Fibroblast of villous mesenchyme (primary cell): ENCODE results near the gene MYO7B. TPM values are rescaled to one million over a fixed set of nuclear protein-coding genes. Genes with fewer than 3 reads are reported as not detected.

ENCODE experiments used
- DNase-seq: peaks from one replicate; pipeline ENCODE4 v3.0.0-alpha.2; 2010; ENCODE audit warnings: low read depth
- H3K4me3 ChIP-seq: 2 replicates; pipeline ENCODE4 v1.5.1; 2011; ENCODE audit warnings: low read depth, mild to moderate bottlenecking, low read length
- CTCF ChIP-seq: IDR thresholded peaks from 2 replicates; pipeline ENCODE4 v1.5.1; 2012; ENCODE audit warnings: low read depth, mild to moderate bottlenecking, low read length; ENCODE audit not compliant: insufficient read depth
- total RNA-seq: library from RNA; depleted of rRNA; stranded (reverse); fragments of >200 nt; gene quantifications from 2 replicates; pipeline ENCODE4 v1.2.3, GENCODE V29; 2012

MYO7B gene
- total RNA-seq, 1 donor: 0.86 TPM

- no peak for DNase-seq
- TF ChIP-seq CTCF: no peak
- no peak overlapping the region for H3K4me3 ChIP-seq
Observed at GRCh38 chr2:127575941-127576432, 40.5 kb downstream of the MYO7B start.

DNA sequence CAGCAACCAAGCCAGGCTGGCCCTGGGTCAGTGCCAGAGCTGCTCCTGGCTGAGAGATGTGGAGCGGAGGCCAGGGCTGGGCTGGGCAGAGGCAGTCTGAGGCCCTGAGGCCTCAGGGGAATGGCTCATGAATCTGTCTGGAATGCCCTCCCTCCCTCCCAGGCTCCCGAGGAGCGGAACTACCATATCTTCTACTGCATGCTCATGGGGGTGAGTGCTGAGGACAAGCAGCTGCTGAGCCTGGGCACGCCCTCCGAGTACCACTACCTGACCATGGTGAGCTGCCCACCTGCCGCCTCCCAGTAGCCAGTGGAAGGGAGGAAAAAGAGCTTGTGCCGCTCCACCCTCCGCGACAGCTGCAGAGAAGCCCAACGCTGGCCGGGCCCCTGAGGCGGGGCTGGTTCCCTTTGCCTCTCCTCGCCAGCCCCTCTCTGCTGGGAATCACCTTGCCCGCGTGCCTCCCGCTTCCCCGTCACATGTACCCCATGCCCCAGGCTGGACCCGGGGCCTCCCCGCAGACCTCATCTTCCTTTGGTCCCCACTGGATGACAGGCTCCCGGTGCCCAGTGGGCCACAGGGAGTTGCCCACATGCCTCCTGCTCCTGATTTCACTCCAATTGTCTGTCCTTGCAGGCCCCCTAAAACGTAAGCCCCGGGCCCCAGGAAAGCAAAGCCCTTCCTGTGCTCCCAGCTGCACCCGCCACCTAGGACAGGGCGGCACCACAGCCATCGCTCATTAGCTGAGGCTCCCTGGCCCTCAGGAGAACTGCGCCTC, 41.1 kb downstream of the MYO7B start:
- no peak overlapping the region for H3K4me3 ChIP-seq
- DNase-seq: peak; percentile 54
- no peak for TF ChIP-seq CTCF

DNA sequence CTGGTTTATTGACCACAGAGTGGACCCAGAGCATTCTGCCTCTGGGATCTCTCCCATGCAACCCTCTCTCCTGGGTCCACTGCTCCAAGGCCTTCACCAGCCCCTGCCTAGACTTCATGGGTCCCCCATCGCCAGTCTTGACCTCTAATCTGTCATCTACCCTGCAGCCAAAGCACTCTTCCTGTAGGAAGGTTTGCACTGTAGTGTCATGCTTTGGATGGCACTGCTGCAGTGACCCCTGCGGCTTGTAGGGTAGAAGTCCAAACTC, 41.7 kb downstream of the MYO7B start:
- no peak for DNase-seq
- TF ChIP-seq CTCF: no peak
- H3K4me3 ChIP-seq: no peak overlapping the region

GRCh38 chr2:127577503-127577902, 42.0 kb downstream of the MYO7B start:
- no peak for TF ChIP-seq CTCF
- H3K4me3 ChIP-seq: no peak overlapping the region
- DNase-seq: no peak

- DNase-seq: no peak
- no peak for TF ChIP-seq CTCF
- no peak overlapping the region for H3K4me3 ChIP-seq
Observed at GRCh38 chr2:127577973-127578372, 42.5 kb downstream of the MYO7B start.

DNA sequence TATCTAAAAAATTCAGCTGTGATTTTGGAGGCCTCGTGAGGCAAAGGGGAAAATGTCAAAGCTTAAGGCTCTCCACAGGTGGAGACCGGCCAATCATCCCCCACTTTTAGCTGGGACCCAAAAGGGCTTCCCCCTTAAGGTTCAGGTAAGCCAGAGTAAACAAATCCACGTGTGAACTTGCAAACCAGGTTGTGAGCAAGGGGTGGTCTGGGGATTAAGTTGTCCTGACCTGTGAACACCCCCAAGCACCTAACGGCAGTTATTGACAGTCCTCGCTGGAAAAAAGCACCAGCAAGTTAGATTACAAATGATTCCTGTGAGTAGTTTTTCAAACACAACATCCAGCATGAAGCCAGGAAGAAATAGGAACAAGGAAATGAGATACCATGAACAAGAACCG, 42.9 kb downstream of the MYO7B start:
- DNase-seq: no peak
- H3K4me3 ChIP-seq: no peak overlapping the region
- TF ChIP-seq CTCF: no peak

DNA sequence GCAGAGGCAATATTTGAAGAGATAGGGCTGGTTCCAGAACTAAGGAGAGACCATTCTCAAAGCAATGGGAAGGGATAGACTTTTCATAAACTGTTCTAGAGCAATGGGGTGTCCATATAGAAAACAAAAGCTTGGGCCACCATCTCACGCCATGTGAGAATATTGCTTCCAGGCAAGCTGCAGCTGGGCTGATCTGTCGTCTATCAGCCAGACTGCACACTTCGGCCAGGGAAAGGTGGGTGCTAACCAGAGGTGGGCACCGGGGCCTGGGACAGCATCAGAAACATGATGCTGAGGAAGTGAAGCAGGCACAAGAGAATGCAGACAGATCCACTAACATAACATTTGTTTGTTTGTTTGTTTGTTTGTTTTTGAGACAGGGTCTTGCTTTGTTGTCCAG, 43.7 kb downstream of the MYO7B start:
- no peak for TF ChIP-seq CTCF
- H3K4me3 ChIP-seq: no peak overlapping the region
- DNase-seq: no peak
